HL-60 (cell line): ENCODE measurements around the gene TBX10.
"Not testable (repeated sequence)": the region's sequence is repeated elsewhere in the genome, so short reads cannot be mapped to it uniquely, and the experiment has no call there.

Source experiments
- DNase-seq, 2 experiments: peaks; one replicate each; pipeline ENCODE4 v3.0.0-alpha.2; 2010 to 2020; ENCODE audit warnings: low read depth in 1 of 2, low spot score in 1 of 2
- H3K27ac ChIP-seq: fragments of 250-450 bp; sonication (Bioruptor Pico); replicated peaks from 2 replicates; pipeline ENCODE4 v1.5.1; 2020; ENCODE audit warnings: mild to moderate bottlenecking, moderate library complexity
- H3K27me3 ChIP-seq: fragments of 250-450 bp; sonication (Bioruptor Pico); 2 replicates; pipeline ENCODE4 v1.5.1; 2021; ENCODE audit warnings: mild to moderate bottlenecking, moderate library complexity; ENCODE audit not compliant: insufficient read depth, poor library complexity, severe bottlenecking
- H3K4me3 ChIP-seq: replicated peaks from 2 replicates; pipeline ENCODE4 v1.5.1; 2011; ENCODE audit warnings: mild to moderate bottlenecking, control low read depth, low read length; ENCODE audit not compliant: insufficient read depth
- CTCF ChIP-seq: IDR thresholded peaks from one replicate; pipeline ENCODE4 v1.5.1; 2011; ENCODE audit warnings: low read length, control low read depth, inconsistent platforms; ENCODE audit not compliant: insufficient read depth
- GABPA ChIP-seq: IDR thresholded peaks from 2 replicates; pipeline ENCODE4 v1.6.1; 2012; ENCODE audit warnings: low read depth
- POLR2AphosphoS5 ChIP-seq: IDR thresholded peaks from 2 replicates; pipeline ENCODE4 v1.6.1; 2012; ENCODE audit warnings: low read depth
- REST ChIP-seq: IDR thresholded peaks from 2 replicates; pipeline ENCODE4 v1.6.1; 2012; ENCODE audit warnings: low read depth; ENCODE audit not compliant: insufficient replicate concordance
- SPI1 ChIP-seq: IDR thresholded peaks from 2 replicates; pipeline ENCODE4 v1.6.1; 2012; ENCODE audit warnings: low read depth, mild to moderate bottlenecking, borderline replicate concordance

The TBX10 gene

GRCh38 chr11:67640021-67640757 lies 626 bp upstream of the TBX10 start:
- peak; percentile 67 to 73 for DNase-seq
- no peak for TF ChIP-seq GABPA
- TF ChIP-seq CTCF = peak; percentile 56
- no peaks in the 10 kb centered on the region for H3K27me3 ChIP-seq
- H3K4me3 ChIP-seq = no peak overlapping the region
- H3K27ac ChIP-seq = no peak overlapping the region

GRCh38 chr11:67638535-67639437 lies 777 bp downstream of the TBX10 start:
- Histone ChIP-seq H3K4me3 (no peak overlapping the region), H3K27me3 (no peaks in the 10 kb centered on the region), H3K27ac (no peak overlapping the region)
- DNase-seq = no peak
- TF ChIP-seq CTCF (no peak), REST (no peak), GABPA (no peak), POLR2AphosphoS5 (no peak), SPI1 (no peak)

GRCh38 chr11:67637441-67637840 lies 2.1 kb downstream of the TBX10 start:
- not testable (repeated sequence) for H3K27me3 ChIP-seq, H3K4me3 ChIP-seq, DNase-seq, H3K27ac ChIP-seq
- peak; percentile 12; the same call in 1 of the 2 replicates for TF ChIP-seq SPI1

- no peak overlapping the region for H3K27ac ChIP-seq
- DNase-seq = no peak
- H3K27me3 ChIP-seq = no peaks in the 10 kb centered on the region
- no peak for TF ChIP-seq REST
- TF ChIP-seq GABPA = no peak
- no peak for TF ChIP-seq SPI1
- TF ChIP-seq POLR2AphosphoS5 = no peak
- TF ChIP-seq CTCF = no peak
- H3K4me3 ChIP-seq = no peak overlapping the region
Measured at GRCh38 chr11:67636962-67637361, 2.6 kb downstream of the TBX10 start.
